ENCODE data around the gene POLR2E. TPM values are rescaled to one million over a fixed set of nuclear protein-coding genes. Genes with fewer than 3 reads are reported as not detected.

POLR2E gene
- total RNA-seq, 1 donor from 2014 or later = 178 TPM

GRCh38 chr19:1126984-1127760, 32.0 kb upstream of the POLR2E start:
- intact Hi-C loops (cut with micrococcal nuclease) = no loop called here

GRCh38 chr19:1125601-1126467, 30.7 kb upstream of the POLR2E start:
- intact Hi-C loops (cut with micrococcal nuclease) = no loop called here

- intact Hi-C loops (cut with micrococcal nuclease) = no loop called here
Observed at GRCh38 chr19:1123885-1124677, 28.9 kb upstream of the POLR2E start.

GRCh38 chr19:1123381-1123780, 28.2 kb upstream of the POLR2E start:
- intact Hi-C loops (cut with micrococcal nuclease) = no loop called here

- intact Hi-C loops (cut with micrococcal nuclease) = no loop called here
Observed at GRCh38 chr19:1122972-1123363, 27.8 kb upstream of the POLR2E start.

GRCh38 chr19:1122021-1122971, 27.1 kb upstream of the POLR2E start:
- intact Hi-C loops (cut with micrococcal nuclease) = no loop called here

- intact Hi-C loops (cut with micrococcal nuclease) = no loop called here
Observed at GRCh38 chr19:1121395-1121794, 26.2 kb upstream of the POLR2E start.

- intact Hi-C loops (cut with micrococcal nuclease) = no loop called here
Observed at GRCh38 chr19:1119475-1120217, 24.5 kb upstream of the POLR2E start.

GRCh38 chr19:1118999-1119398, 23.8 kb upstream of the POLR2E start:
- intact Hi-C loops (cut with micrococcal nuclease) = no loop called here

GRCh38 chr19:1117654-1118053, 22.5 kb upstream of the POLR2E start:
- intact Hi-C loops (cut with micrococcal nuclease) = no loop called here

GRCh38 chr19:1116726-1117581, 21.8 kb upstream of the POLR2E start:
- intact Hi-C loops (cut with micrococcal nuclease) = no loop called here

GRCh38 chr19:1115646-1116420, 20.7 kb upstream of the POLR2E start:
- intact Hi-C loops (cut with micrococcal nuclease) = no loop called here

- intact Hi-C loops (cut with micrococcal nuclease) = loop anchor here (5.0 kb wide), 1 partner anchor 78 kb away; no protein-coding TSS in a partner anchor
Observed at GRCh38 chr19:1114728-1115127, 19.6 kb upstream of the POLR2E start.

GRCh38 chr19:1113986-1114483, 18.9 kb upstream of the POLR2E start:
- intact Hi-C loops (cut with micrococcal nuclease) = loop anchor here (5.0 kb wide), 1 partner anchor 78 kb away; no protein-coding TSS in a partner anchor

- intact Hi-C loops (cut with micrococcal nuclease) = loop anchor here (5.0 kb wide), 1 partner anchor 79 kb away; no protein-coding TSS in a partner anchor
Observed at GRCh38 chr19:1113030-1113985, 18.1 kb upstream of the POLR2E start.

GRCh38 chr19:1112268-1113029, 17.3 kb upstream of the POLR2E start:
- intact Hi-C loops (cut with micrococcal nuclease) = loop anchor here (5.0 kb wide), 1 partner anchor 80 kb away; no protein-coding TSS in a partner anchor
